HG03095 (cell line): ENCODE measurements around the gene RIN3.
"Not testable (repeated sequence)": the region's sequence is repeated elsewhere in the genome, so short reads cannot be mapped to it uniquely, and the experiment has no call there.

Experiments used
- ATAC-seq: cut with Tn5 transposase; IDR thresholded peaks from one replicate; pipeline ENCODE4 v1.9.1; 2021; ENCODE audit warnings: moderate library complexity; ENCODE audit not compliant: unreplicated experiment

The RIN3 gene

DNA sequence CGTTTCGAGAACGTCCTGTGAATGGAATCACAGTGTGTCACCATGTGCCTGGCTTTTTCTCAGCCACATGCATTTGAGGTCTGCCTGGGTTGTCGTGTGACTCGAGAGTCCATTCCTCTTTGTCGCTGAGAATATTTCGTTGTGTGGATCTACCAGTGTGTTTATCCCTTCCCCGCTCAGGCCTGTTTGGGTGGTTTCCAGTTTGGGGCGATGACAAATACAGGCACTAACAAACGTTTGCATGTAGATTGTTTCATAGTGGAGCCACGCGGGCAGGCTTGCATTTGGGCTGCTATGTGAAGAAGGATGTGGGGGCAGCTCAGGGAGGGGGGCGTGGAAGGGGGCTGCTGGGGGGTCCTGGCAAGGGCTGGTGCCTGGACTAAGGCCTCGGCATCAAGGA lies 14.1 kb downstream of the RIN3 start:
- ATAC-seq: no peak

- ATAC-seq: no peak
Observed at GRCh38 chr14:92528486-92529100, 15.0 kb downstream of the RIN3 start.

DNA sequence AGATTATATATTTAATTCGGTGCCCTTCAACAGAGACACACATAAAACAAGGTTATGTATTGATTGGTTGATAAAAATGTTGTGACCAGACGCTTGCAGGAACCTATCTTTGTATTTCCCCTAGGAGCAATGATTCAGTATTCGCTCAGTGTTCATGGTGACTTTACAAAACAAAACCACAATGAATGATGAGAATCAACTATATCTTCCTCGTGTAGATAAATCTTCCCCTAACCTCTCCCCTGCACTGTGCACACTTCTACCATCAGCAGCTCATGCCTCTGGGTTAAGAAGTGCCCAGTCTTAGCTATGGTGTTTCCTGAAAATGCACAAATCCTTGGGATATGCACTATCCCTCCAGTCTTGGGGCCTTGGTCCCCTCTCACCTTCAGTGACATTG lies 16.3 kb downstream of the RIN3 start:
- ATAC-seq: no peak

GRCh38 chr14:92531106-92531873 lies 17.7 kb downstream of the RIN3 start:
- no peak for ATAC-seq

- no peak for ATAC-seq
Observed at GRCh38 chr14:92532490-92533163, 19.0 kb downstream of the RIN3 start.

DNA sequence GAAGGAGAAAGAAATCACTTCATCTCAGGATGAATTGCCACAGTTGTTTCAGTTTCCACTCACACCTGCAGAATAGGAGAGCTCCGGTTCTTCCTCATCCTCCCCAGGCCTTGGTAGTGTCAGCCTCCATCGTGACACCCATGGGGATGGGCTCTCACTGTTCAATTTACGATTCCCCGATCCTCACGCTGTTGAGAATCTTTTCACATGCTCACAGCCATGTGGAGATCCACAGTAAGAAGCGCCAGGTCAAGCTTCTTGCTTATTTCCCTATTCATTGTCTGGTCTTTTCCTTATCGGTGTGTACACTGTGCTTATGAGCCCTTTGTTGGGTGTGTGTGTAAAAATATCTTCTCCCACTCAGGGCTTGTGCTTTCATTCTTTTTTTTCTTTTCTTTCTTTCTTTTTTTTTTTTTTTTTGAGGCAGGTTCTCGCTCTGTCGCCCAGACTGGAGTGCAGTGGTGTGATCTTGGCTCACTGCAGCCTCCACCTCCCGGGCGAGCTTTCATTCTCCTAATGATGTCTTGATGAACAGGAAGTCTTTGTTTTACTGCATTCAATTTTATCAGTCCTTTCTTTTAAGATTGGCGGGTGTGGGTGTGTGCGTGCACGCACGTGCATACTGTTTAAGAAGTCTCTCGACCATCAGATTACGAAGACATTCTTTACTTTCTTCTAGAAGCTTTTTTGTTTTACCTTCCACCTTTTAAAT lies 21.5 kb downstream of the RIN3 start:
- ATAC-seq: no peak

- not testable (repeated sequence) for ATAC-seq
Observed at GRCh38 chr14:92536231-92536630, 22.6 kb downstream of the RIN3 start.

- peak; percentile 77 for ATAC-seq
Observed at GRCh38 chr14:92538412-92538985, 24.9 kb downstream of the RIN3 start.

DNA sequence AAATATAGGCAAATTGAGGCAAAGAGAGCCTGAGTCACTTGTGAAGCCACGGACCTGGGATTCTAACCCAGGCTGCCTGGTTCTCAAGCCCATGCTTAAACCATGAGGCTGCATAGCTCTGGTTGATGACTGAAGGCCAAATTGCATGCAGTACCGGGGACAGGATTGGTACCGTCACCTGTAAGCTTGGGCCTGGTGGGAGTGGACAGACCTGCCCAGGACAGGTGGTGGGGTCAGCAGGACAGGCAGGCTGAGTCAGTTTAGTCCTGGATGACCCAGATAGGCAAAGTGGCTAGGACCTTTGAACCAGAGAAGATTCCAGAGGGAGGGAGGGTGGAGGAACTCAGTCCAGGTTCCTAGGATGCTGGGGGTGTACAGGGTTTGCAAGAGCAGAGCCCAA lies 25.8 kb downstream of the RIN3 start:
- ATAC-seq: no peak

- ATAC-seq: no peak
Observed at GRCh38 chr14:92539875-92540274, 26.3 kb downstream of the RIN3 start.

- ATAC-seq: no peak
Observed at GRCh38 chr14:92540472-92541048, 27.0 kb downstream of the RIN3 start.

DNA sequence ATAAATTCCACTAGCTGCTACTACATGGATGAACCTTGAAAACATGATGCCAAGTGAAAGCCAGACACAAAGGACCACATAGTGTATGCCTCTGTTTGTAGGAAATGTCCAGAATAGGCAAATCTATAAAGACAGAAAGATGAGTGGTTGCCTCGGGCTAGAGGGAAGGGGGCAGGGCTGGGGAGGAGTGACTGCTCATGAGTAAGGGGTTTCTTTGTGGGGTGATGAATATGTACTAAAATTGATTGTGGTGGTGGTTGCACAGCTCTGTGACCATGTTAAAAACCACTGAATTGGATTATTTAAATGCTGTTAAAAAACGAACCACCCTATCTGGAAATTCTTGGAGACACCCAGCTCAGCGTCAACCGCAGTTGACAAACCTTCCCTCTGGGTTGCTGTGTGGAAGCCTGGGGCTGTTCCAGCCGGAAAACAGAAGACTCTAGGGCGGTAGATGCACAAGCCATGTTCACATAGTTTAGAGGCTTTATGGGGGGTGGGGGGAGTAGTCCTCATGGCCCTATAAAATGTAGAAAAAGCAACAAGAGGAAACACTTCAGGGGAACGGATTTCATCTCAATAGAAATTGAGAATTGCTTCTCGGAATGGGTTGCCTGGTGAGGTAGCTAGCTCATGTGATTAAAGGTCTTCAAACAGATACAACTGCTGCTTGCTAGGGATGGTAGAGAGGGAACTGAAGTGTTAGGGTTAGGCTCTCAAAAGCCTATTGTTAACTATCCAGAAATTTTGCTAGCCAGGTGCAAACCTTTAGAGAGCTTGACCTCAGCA lies 29.4 kb downstream of the RIN3 start:
- ATAC-seq: no peak

DNA sequence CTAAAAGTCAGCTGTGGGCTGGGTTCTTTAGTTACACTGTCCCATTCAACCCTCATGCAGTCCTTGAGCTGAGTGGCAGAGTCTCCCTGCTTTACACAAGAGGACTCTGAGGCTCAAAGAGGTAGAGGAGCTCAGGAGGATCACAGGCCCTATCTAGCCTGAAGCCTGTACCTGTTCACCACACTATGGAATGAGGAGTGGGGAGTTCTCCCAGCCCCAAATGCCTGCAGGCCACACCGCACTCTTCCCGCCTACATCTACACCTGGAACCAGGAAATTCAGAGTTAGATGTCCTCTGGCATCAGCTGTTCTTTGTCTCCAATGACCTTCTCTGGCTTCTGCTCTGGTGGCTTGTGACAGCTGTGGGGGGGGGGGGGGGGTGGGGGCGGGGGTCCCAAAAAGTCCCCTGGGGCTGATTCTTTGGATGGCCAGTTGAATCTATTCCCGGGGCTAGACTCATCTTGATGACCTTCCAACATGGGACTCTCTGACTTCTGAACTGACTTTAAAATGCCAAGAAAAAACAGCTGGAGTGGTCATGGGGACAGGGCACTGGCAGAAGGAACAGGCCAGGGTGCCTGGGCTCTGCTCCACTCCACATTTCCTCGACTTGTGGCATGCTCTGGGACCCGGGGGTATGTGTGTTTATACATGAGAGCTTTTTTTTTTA lies 30.6 kb downstream of the RIN3 start:
- ATAC-seq: no peak

- ATAC-seq: no peak
Observed at GRCh38 chr14:92546347-92547053, 32.9 kb downstream of the RIN3 start.

GRCh38 chr14:92549105-92549858 lies 35.7 kb downstream of the RIN3 start:
- ATAC-seq: no peak

- ATAC-seq: no peak
Observed at GRCh38 chr14:92549859-92550230, 36.3 kb downstream of the RIN3 start.

GRCh38 chr14:92551044-92551841 lies 37.7 kb downstream of the RIN3 start:
- ATAC-seq: peak; percentile 64
